ENCODE measurements around the gene CTH.
"Not testable (repeated sequence)": the region's sequence is repeated elsewhere in the genome, so short reads cannot be mapped to it uniquely, and the experiment has no call there.

CTH gene

GRCh38 chr1:70410604-70411359 lies at the start of gene CTH:
CTH (plus strand) TSS chr1:70411268; CDS start chr1:70411416, 148 bp downstream.
- peak; percentile 88 for DNase-seq (ENCODE audit: low spot score)
- TF ChIP-seq CTCF (IDR thresholded peaks at IDR 0.05; ENCODE audit: extremely low read depth, insufficient read depth, missing control alignments), result no peak
- in situ Hi-C loops (cut with MboI; ENCODE audit: low pct_unique_long_range_greater_than_20kb, low sequenced_read_pairs, unreplicated experiment), result no loop called here

- no peak for TF ChIP-seq CTCF (IDR thresholded peaks at IDR 0.05; ENCODE audit: extremely low read depth, insufficient read depth, missing control alignments)
- in situ Hi-C loops (cut with MboI; ENCODE audit: low pct_unique_long_range_greater_than_20kb, low sequenced_read_pairs, unreplicated experiment), result no loop called here
- DNase-seq (ENCODE audit: low spot score), result no peak
Measured at GRCh38 chr1:70361727-70362398, 49.2 kb upstream of the CTH start.

GRCh38 chr1:70364439-70364838 lies 46.6 kb upstream of the CTH start:
- in situ Hi-C loops (cut with MboI; ENCODE audit: low pct_unique_long_range_greater_than_20kb, low sequenced_read_pairs, unreplicated experiment), result no loop called here
- no peak for TF ChIP-seq CTCF (IDR thresholded peaks at IDR 0.05; ENCODE audit: extremely low read depth, insufficient read depth, missing control alignments)
- no peak for DNase-seq (ENCODE audit: low spot score)

- DNase-seq (ENCODE audit: low spot score); in situ Hi-C loops (cut with MboI; ENCODE audit: low pct_unique_long_range_greater_than_20kb, low sequenced_read_pairs, unreplicated experiment): not testable (repeated sequence)
Measured at GRCh38 chr1:70366425-70366952, 44.6 kb upstream of the CTH start.

GRCh38 chr1:70366997-70367396 lies 44.1 kb upstream of the CTH start:
- in situ Hi-C loops (cut with MboI; ENCODE audit: low pct_unique_long_range_greater_than_20kb, low sequenced_read_pairs, unreplicated experiment); DNase-seq (ENCODE audit: low spot score): not testable (repeated sequence)

GRCh38 chr1:70367397-70367796 lies 43.7 kb upstream of the CTH start:
- DNase-seq (ENCODE audit: low spot score); in situ Hi-C loops (cut with MboI; ENCODE audit: low pct_unique_long_range_greater_than_20kb, low sequenced_read_pairs, unreplicated experiment): not testable (repeated sequence)

GRCh38 chr1:70371586-70371985 lies 39.5 kb upstream of the CTH start:
- in situ Hi-C loops (cut with MboI; ENCODE audit: low pct_unique_long_range_greater_than_20kb, low sequenced_read_pairs, unreplicated experiment); DNase-seq (ENCODE audit: low spot score): not testable (repeated sequence)

- DNase-seq (ENCODE audit: low spot score), result no peak
- in situ Hi-C loops (cut with MboI; ENCODE audit: low pct_unique_long_range_greater_than_20kb, low sequenced_read_pairs, unreplicated experiment), result no loop called here
- no peak for TF ChIP-seq CTCF (IDR thresholded peaks at IDR 0.05; ENCODE audit: extremely low read depth, insufficient read depth, missing control alignments)
Measured at GRCh38 chr1:70372426-70372825, 38.6 kb upstream of the CTH start.

GRCh38 chr1:70373580-70373979 lies 37.5 kb upstream of the CTH start:
- in situ Hi-C loops (cut with MboI; ENCODE audit: low pct_unique_long_range_greater_than_20kb, low sequenced_read_pairs, unreplicated experiment); DNase-seq (ENCODE audit: low spot score): not testable (repeated sequence)
